Hepatocyte (in vitro differentiated cells): ENCODE data around the gene CD27. TPM values are rescaled to one million over a fixed set of nuclear protein-coding genes. Genes with fewer than 3 reads are reported as not detected.

Experiments
- DNase-seq: peaks from one replicate; pipeline ENCODE4 v3.0.0-alpha.2; 2016; ENCODE audit warnings: low spot score
- H2AFZ ChIP-seq: fragments of 200-600 bp; sonication (generic); 2 replicates; pipeline ENCODE4 v1.6.0; 2016; ENCODE audit warnings: antibody characterized with exemption, mild to moderate bottlenecking
- H3K27ac ChIP-seq: fragments of 200-600 bp; sonication (generic); 2 replicates; pipeline ENCODE4 v1.5.1; 2016; ENCODE audit warnings: mild to moderate bottlenecking
- H3K27me3 ChIP-seq: fragments of 200-600 bp; sonication (generic); 2 replicates; pipeline ENCODE4 v1.6.1; 2016
- H3K36me3 ChIP-seq: fragments of 200-600 bp; sonication (generic); replicated peaks from 2 replicates; pipeline ENCODE4 v1.5.1; 2016; ENCODE audit warnings: low read depth; ENCODE audit not compliant: insufficient read depth
- H3K4me1 ChIP-seq: fragments of 200-600 bp; sonication (generic); 2 replicates; pipeline ENCODE4 v1.5.1; 2016; ENCODE audit warnings: mild to moderate bottlenecking, moderate library complexity; ENCODE audit not compliant: insufficient read depth
- H3K4me2 ChIP-seq: fragments of 200-600 bp; sonication (generic); 2 replicates; pipeline ENCODE4 v1.6.0; 2016
- H3K4me3 ChIP-seq: fragments of 200-600 bp; sonication (generic); 2 replicates; pipeline ENCODE4 v1.5.1; 2016; ENCODE audit warnings: mild to moderate bottlenecking
- H3K79me2 ChIP-seq: fragments of 200-600 bp; sonication (generic); 2 replicates; pipeline ENCODE4 v1.6.0; 2017; ENCODE audit warnings: mild to moderate bottlenecking
- H3K9me2 ChIP-seq: fragments of 200-600 bp; sonication (generic); replicated peaks from 2 replicates; pipeline ENCODE4 v1.6.0; 2017; ENCODE audit warnings: mild to moderate bottlenecking; ENCODE audit not compliant: insufficient read depth
- H3K9me3 ChIP-seq: fragments of 200-600 bp; sonication (generic); 2 replicates; pipeline ENCODE4 v1.5.1; 2016; ENCODE audit warnings: low read depth, mild to moderate bottlenecking
- H4K20me1 ChIP-seq: fragments of 200-600 bp; sonication (generic); 2 replicates; pipeline ENCODE4 v1.6.0; 2016; ENCODE audit warnings: mild to moderate bottlenecking; ENCODE audit not compliant: insufficient read depth, poor library complexity, severe bottlenecking
- EZH2 ChIP-seq: fragments of 200-600 bp; sonication (generic); IDR thresholded peaks from 2 replicates; pipeline ENCODE4 v1.6.1; 2016; ENCODE audit warnings: antibody characterized with exemption, mild to moderate bottlenecking, borderline replicate concordance
- EZH2phosphoT487 ChIP-seq: fragments of 200-600 bp; sonication (generic); IDR thresholded peaks from one replicate; pipeline ENCODE4 v1.6.1; 2018; ENCODE audit warnings: antibody characterized with exemption, mild to moderate bottlenecking, low read depth, moderate library complexity; ENCODE audit not compliant: unreplicated experiment, severe bottlenecking
- WGBS: methylation state at CpG from one replicate; pipeline ENCODE4 v1.1.6; 2016; ENCODE audit warnings: low lambda C conversion rate; ENCODE audit errors: missing lambda C conversion rate; 5-methylcytosine and 5-hydroxymethylcytosine counted together
- polyA plus RNA-seq: library from polyadenylated mRNA; unstranded; fragments of >200 nt; fragmentation: Nextera tagmentation; extraction: Ambion mirVana; gene quantifications from 2 replicates; pipeline ENCODE4 v1.2.1, GENCODE V29; 2016
- total RNA-seq: library from RNA; depleted of rRNA; stranded (reverse); fragments of >200 nt; gene quantifications from 2 replicates; pipeline ENCODE4 v1.2.3, GENCODE V29; 2014
- TF ChIP-seq, protein P1 (sequence below): fragments of 200-600 bp; sonication (generic); IDR thresholded peaks from 2 replicates; pipeline ENCODE4 v1.5.1; 2016; ENCODE audit warnings: antibody characterized with exemption, mild to moderate bottlenecking; ENCODE audit not compliant: poor library complexity

The CD27 gene
- total and polyA plus RNA-seq, 2 experiments from 2014 or later, result 0.15 TPM; not detected in 1

- TF ChIP-seq, protein P1, sequence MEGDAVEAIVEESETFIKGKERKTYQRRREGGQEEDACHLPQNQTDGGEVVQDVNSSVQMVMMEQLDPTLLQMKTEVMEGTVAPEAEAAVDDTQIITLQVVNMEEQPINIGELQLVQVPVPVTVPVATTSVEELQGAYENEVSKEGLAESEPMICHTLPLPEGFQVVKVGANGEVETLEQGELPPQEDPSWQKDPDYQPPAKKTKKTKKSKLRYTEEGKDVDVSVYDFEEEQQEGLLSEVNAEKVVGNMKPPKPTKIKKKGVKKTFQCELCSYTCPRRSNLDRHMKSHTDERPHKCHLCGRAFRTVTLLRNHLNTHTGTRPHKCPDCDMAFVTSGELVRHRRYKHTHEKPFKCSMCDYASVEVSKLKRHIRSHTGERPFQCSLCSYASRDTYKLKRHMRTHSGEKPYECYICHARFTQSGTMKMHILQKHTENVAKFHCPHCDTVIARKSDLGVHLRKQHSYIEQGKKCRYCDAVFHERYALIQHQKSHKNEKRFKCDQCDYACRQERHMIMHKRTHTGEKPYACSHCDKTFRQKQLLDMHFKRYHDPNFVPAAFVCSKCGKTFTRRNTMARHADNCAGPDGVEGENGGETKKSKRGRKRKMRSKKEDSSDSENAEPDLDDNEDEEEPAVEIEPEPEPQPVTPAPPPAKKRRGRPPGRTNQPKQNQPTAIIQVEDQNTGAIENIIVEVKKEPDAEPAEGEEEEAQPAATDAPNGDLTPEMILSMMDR, result no peak
- no peak for TF ChIP-seq EZH2phosphoT487
- TF ChIP-seq EZH2, result no peak
- Histone ChIP-seq H2AFZ (peak overlapping the region; percentile 92), H3K9me2 (no peaks in the 10 kb centered on the region), H3K36me3 (no peaks in the 10 kb centered on the region), H3K27ac (peak overlapping the region; percentile 97), H4K20me1 (no peaks in the 10 kb centered on the region), H3K79me2 (peaks cover 9% of the 10 kb centered on the region), H3K4me1 (peaks cover 25% of the 10 kb centered on the region), H3K27me3 (no peaks in the 10 kb centered on the region), H3K9me3 (no peaks in the 10 kb centered on the region), H3K4me2 (peak overlapping the region; percentile 84), H3K4me3 (no peak overlapping the region)
- WGBS, result 78% methylated on average over 14 of the region's 16 CpGs
- DNase-seq, result peak; percentile 51
Observed at GRCh38 chr12:6450091-6450868, 5.5 kb downstream of the CD27 start.

- Histone ChIP-seq H4K20me1 (no peaks in the 10 kb centered on the region), H3K36me3 (no peaks in the 10 kb centered on the region), H3K4me3 (peak overlapping the region; percentile 0), H3K4me2 (peak overlapping the region; percentile 84), H3K9me3 (no peaks in the 10 kb centered on the region), H3K4me1 (peaks cover 25% of the 10 kb centered on the region), H3K9me2 (no peaks in the 10 kb centered on the region), H3K79me2 (peaks cover 9% of the 10 kb centered on the region), H3K27ac (peak overlapping the region; percentile 97), H3K27me3 (no peaks in the 10 kb centered on the region), H2AFZ (peak overlapping the region; percentile 92)
- no peak for TF ChIP-seq EZH2phosphoT487
- TF ChIP-seq, protein P1, result no peak
- no peak for TF ChIP-seq EZH2
- peak; percentile 52 for DNase-seq
- 38% methylated on average over 10 of the region's 11 CpGs for WGBS
Observed at GRCh38 chr12:6450869-6451347, 6.2 kb downstream of the CD27 start.

- H3K4me2 ChIP-seq, result peak within 1 kb of the TSS; percentile 84
- 28% methylated on average over 26 of the region's 27 CpGs for WGBS
- H4K20me1 ChIP-seq, result no peaks in the 10 kb centered on the region
- H3K9me3 ChIP-seq, result no peaks in the 10 kb centered on the region
- no peaks in the 10 kb centered on the region for H3K36me3 ChIP-seq
- TF ChIP-seq, protein P1, result no peak
- TF ChIP-seq EZH2phosphoT487, result no peak
- TF ChIP-seq EZH2, result no peak
- H3K4me1 ChIP-seq, result peaks cover 25% of the 10 kb centered on the region
- H3K27ac ChIP-seq, result peak within 1 kb of the TSS; percentile 97
- no peaks in the 10 kb centered on the region for H3K9me2 ChIP-seq
- H2AFZ ChIP-seq, result peak within 1 kb of the TSS; percentile 92
- DNase-seq, result peak; percentile 89
- no peaks in the 10 kb centered on the region for H3K27me3 ChIP-seq
- H3K4me3 ChIP-seq, result peak within 1 kb of the TSS; percentile 0
- H3K79me2 ChIP-seq, result peaks cover 9% of the 10 kb centered on the region
Observed at GRCh38 chr12:6451348-6452244, 6.8 kb downstream of the CD27 start, which contains the start of gene TAPBPL. TSS of gene TAPBPL (plus strand) at chr12:6452042. CDS start at chr12:6452249, 207 bp downstream.
